SHP77 treated with DMSO at 0.1 percent for 48 hours (cell line): ENCODE measurements around the gene CXCR2.
"Not testable (repeated sequence)": the region's sequence is repeated elsewhere in the genome, so short reads cannot be mapped to it uniquely, and the experiment has no call there.

Experiments used
- DNase-seq: peaks from one replicate; lab custom pipeline; 2025; lab: John Stamatoyannopoulos, UW

Gene CXCR2

DNA sequence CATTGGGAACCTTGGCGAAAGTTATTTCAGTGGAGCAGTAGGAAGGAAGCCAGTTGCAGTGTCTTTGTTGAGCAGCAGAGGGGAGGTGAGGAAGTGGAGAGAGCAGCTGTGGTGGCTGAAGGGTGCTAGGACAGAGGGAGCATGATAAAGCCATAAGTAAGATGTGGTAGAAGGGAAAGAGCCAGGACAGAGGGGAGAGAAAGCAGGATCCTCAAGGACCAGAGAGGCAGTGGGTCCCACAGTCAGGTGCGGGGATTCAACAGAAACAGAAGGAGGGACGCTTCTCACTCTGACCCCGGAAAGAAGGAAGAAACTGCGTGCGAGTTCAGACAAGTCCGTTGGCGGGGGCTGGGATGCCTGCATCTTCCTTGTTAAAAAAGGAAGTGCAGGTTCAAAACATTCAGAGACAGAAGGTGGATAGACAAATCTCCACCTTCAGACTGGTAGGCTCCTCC is at the start of gene CXCR2:
Gene CXCR2 (plus strand): TSS at position 403 of the 455 bp plus-strand sequence. CDS start 8,774 bp downstream, outside the sequence.
- no peak for DNase-seq

DNA sequence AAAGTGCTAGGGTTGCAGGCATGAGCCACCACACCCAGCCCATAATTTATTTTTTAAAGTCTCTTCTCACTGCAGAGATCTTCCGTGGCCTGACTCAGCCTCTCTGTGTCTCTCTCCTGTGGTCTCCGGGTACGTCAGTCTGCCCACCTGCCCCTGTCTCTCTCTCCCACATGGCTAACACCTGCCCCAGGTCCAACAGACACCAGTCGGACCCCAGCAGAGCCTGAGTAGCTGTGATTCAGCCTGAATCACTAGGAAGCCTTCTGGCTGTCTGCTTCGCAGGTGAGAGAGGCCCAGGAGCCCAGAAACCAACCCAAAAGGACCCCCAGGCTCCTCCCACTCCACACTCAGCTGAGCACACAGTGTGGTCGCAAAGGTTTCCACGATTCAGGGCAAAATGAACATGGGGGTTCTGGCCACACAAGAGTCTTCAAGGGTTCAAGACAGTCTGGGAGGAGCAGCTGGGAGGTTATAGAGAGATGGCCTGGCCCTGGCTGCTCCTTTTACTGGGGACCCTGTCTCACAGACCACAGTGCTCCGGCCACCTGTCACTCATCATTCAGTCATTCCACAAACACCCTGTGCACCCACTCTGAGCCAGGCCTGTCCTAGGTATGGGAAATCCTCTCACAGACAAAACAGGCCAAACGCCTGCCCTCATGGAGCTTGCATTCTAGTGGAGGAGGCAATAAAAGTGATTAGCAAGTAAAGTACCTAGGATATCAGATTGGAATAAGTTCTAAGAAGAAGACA is 48.2 kb upstream of the CXCR2 start:
- no peak for DNase-seq

DNA sequence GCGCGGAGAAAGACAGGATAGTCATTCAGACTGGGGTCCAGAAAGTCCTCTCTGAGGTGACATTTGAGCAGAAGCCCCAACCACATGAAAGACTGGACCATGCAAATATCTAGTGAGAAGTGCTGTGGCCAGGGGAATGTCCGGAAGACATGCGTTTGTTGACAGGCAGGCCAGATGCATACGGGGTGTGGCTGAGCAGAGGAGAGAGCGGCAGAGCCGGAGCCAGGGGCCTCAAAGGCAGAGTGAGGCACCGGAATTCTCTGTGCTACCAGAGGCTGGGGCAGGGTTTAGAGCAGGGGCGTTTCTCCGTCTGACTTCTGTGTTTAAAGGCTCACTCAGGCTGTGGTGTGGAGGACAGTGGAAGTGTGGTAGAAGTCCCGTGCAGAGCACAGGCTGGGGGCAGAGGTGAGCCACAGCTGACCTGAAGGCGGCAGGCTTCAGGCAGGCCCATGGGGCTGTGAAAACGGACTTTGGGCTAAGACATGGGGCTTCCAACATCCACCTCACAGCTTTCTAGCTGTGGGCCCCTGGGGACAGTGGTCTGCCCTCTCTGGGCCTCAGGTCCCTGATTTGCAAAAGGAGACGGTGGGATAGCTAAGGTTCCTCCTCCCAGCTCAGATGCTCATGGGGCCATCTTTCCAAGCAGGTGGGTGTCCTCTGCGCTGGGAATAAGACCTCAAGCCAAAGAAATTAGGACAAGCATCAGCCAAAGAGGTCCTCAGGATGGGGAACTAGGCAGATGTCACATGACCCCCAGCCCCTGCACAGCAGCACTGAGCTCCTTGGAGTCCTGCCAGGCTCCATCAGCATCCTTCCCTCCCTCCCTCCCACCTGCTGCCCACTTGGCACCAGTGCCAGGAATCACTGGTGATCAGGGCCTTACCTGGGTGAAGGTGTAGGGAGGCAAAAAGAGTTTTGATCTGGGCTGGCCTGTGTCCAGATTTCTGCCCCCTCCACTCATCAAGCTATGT is 45.6 kb upstream of the CXCR2 start:
- DNase-seq = no peak

DNA sequence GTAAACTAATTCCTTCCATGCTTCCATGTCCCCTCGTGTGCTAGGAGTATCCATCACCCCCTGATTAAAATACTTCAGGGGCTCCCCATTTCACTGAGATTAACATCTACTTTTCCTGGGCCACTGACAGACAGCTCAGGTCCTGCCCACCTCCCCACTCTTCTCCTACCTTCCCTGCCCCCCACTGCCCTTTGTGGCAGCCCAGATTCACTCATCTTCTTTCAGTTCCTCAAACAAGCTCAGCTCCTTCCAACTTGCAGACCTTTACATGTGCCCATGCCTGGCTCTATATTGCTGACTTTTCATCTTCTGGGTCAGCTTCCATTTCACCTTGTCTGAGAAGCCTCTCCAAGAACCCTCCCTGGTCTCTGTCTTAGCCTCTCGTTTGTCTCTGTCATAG is 44.8 kb upstream of the CXCR2 start:
- DNase-seq = no peak

DNA sequence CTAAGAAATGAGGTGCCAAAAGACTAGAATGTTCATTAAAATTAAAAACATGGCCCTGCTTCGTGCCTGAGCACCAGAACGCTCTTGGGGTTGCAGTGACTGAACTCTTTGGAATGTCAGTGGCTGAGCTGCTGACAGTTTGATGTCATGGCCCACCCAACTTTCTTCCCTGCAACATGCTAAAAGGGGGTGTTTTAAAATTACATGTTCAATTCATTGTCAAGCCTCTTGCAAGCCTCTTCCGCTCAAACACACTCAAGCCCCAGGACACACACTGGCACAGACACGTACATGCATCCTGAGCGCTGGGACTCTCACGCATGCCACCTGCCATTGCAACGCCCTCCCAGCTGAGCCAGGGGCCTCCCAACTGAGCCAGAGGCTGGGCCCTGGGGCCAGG is 44.1 kb upstream of the CXCR2 start:
- no peak for DNase-seq

DNA sequence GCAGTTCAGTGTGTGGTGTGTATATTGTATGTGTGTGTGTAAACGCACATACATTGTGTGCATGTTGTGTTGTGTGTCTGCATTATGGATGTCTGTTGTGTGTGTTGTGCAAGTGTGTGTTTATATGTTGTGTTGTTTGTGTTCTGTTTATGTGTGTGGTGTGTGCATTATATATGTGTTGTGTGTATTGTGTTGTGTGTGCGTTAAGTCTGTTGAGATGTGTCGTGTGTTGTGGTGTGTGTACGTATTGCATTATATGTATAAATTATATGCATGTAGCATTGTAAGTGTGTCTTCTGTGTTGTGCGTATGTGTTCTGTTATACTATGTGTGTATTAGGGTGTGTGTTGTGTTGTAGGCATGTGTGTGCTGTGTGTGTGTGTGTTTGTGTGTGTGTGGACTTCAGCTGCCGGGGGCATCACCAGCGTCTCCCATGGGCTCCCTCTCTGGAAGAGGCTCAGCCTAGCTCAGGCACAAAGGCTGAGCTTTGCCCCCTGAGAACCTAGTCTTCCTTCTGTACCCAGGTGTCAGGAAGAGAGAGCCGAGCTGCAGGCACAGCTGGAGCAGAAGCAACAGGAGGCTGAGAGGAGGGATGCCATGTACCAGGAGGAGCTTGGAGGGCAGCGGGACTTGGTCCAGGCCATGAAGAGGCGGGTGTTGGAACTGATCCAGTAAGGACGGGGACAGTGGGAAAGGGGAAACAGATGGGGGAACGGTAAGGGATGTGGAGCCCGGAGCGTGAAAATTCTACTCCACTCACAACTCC is 43.1 kb upstream of the CXCR2 start:
- DNase-seq = no peak

DNA sequence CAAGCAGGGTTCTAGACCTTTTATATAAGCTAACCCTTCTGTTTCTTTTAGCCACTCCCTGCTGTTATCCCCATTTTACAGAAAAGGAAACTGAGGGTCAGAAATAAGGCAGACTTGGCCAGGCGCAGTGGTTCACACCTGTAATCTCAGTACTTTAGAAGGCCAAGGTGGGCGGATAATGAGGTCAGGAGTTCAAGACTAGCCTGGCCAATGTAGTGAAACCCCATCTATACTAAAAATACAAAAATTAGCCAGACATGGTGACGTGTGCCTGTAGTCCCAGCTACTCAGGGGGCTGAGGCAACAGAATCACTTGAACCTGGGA is 42.5 kb upstream of the CXCR2 start:
- no peak for DNase-seq

DNA sequence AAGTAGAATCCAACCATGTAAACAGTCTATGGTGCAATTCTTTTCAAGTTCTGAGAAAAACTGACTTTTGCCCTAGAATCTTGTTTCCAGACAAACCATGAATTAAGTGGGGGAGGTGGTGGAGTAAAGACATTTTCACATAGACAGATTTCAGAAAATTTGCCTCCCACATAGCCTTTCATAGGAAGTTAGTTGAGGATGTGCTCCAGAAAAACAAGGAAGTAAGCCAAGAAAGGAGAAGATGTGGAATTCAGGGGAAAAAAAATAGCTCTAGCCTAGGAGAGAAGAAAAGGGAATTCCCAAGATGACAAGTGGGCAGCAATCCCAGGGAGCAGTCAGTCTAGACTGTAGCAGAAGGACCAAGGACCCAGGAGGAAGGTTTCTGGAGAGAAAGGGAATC is 39.4 kb upstream of the CXCR2 start:
- DNase-seq = no peak

DNA sequence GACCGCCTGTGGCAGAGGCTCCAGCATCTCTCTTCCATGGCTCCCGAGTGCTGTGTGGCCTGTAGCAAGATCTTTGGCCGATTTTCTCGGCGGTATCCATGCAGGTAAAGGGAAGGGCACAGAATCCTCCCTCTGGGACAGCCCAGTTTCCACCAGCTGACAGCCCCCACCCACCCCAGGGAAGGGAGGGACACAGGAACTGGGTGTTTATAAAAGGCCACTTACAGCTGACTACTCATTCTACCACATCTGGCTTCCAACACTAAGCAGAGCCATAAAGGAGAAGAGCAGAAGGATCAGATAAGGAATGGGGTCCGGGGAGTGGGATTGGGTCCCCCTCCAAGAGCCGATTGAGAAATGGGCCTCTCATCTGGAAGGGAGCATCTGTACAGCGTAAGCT is 36.6 kb upstream of the CXCR2 start:
- DNase-seq = no peak

DNA sequence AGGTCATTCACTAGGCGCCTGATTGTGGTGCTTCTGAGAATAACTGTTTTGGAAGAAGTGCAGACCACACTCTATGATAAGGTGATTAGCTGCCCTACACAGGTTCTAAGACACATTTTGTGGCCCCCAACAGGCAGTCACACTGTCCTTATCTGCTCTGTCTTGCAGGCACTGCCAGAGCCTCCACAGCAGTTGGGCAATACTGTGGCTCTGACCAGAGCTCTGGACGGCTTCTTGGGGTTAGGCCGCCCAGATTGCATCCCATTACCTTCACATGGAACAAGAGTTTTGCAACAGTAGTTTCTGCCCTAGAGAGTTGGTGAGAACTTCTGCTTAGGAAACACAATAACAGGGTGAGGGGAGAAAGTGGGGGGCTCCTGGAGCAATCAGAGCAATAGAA is 34.1 kb upstream of the CXCR2 start:
- DNase-seq = no peak

DNA sequence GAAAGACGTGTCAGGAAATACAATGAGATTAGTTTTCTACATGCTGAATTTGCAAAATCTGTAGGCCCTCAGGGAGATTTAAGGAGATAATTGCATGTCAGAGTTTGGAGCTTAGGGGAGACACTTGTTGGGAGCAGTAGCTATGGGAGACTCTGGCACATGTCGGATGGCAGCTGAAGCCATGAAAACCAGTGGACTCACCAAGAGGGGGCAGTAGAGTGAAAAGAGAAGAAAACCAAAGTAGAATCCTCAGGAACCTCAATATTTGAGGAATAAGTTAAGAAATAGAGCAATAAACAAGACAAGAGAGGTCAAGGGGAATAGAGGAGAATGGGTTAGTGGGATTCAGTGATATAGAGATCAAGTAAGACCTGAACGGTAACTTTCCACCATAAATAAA is 31.9 kb upstream of the CXCR2 start:
- no peak for DNase-seq

DNA sequence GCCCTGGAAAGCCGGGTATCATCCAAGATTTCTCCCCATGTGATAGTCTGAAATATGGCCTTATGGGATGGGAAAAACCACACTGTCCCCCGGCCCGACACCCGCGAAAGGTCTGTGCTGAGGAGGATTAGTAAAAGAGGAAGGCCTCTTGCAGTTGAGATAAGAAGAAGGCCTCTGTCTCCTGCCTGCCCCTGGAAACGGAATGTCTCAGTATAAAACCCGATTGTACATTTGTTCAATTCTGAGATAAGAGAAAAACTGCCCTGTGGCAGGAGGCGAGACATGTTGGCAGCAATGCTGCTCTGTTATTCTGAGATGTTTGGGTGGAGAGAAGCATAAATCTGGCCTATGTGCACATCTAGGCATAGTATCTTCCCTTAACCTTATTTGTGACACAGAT is 30.0 kb upstream of the CXCR2 start:
- no peak for DNase-seq

DNA sequence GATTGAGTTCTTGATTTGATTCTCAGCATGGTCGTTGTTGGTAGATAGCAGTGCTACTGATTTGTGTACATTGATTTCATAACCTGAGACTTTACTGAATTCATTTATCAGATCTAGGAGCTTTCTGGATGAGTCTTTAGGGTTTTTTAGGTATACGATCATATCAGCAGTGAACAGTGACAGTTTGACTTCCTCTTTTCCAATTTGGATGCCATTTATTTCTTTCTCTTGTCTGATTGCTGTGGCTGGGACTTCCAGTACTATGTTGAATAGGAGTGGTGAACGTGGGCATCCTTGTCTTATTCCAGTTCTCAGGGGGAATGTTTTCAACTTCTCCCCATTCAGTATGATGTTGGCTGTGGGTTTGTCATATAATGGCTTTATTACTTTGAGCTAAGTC is 27.9 kb upstream of the CXCR2 start:
- DNase-seq = no peak

DNA sequence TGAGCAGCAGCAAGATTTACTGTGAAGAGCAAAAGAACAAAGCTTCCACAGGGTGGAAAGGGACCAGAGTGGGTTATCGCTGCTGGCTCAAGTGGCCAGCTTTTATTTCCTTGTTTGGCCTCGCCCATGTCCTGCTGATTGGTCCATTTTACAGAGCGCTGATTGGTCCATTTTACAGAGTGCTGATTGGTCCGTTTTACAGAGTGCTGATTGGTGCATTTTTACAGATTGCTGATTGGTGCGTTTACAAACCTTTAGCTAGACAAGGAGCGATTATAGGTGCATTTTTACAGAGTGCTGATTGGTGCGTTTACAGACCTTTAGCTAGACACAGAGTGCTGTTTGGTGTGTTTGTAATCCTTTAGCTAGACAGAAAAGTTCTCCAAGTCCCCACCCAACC is 17.0 kb upstream of the CXCR2 start:
- not testable (repeated sequence) for DNase-seq

DNA sequence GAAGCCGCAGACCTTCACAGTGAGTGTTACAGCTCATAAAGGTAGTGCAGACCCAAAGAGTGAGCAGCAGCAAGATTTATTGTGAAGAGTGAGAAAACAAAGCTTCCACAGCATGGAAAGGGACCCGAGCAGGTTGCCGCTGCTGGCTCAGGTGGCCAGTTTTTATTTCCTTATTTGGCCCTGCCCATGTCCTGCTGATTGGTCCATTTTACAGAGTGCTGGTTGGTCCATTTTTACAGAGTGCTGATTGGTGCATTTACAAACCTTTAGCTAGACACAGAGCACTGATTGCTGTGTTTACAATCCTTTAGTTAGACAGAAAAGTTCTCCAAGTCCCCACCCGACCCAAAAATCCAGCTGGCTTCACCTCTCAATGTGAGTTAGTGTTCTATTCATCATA is 4.0 kb upstream of the CXCR2 start:
- not testable (repeated sequence) for DNase-seq

DNA sequence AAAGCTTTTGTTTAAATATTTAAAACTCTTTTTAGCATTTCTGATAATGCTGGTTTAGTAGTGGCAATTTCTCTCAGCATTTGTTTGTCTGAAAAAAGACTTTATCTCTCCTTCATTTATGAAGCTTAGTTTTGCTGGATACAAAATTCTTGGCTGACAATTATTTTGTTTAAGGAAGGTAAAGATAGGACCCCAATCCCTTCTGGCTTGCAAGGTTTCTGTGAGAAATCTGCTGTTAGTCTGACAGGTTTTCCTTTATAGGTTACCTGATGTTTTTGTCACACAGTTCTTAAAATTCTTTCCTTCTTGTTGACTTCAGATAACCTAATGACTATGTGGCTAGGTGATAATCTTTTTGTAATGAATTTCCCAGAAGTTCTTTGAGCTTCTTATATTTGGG is 3.5 kb upstream of the CXCR2 start:
- DNase-seq = not testable (repeated sequence)

DNA sequence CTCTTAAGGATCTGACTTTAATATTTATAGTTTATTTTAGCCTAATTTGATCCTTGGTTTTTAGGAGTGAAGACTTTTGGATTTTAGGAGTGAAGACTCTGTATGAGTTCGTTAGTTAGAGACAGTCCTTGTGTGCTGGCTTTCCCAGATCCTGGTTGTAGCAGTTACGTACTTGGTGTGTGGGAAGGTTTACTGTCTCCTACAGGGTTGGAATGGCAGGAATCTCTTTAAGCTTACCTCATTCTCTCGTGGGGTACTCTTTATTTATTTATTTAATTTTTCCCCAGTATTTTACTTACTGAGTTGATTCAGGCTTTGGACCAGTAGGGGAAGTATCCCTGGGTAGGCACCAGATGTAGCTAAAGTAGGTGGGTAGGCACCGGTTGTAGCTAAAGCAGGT is 1.8 kb upstream of the CXCR2 start:
- no peak for DNase-seq

DNA sequence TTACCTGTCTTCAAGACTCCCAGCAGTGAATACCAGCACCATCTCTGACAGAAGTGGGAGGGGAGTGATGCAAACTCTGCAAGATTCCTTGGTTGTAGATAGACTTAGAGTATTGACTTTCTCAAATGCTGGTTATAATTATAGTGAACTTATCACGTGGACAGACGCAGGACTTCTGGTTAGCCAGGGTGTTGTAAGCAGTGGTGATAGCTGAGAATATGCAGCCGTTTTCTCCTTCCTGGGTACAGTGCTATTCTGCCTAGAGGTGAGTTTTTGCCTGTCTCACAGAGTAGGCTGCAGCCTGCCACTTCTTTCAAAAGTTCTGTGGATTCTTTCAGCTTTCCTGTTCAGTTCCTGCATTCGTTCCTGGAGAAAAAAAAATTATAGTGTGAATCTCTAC is 733 bp upstream of the CXCR2 start:
- DNase-seq = no peak

DNA sequence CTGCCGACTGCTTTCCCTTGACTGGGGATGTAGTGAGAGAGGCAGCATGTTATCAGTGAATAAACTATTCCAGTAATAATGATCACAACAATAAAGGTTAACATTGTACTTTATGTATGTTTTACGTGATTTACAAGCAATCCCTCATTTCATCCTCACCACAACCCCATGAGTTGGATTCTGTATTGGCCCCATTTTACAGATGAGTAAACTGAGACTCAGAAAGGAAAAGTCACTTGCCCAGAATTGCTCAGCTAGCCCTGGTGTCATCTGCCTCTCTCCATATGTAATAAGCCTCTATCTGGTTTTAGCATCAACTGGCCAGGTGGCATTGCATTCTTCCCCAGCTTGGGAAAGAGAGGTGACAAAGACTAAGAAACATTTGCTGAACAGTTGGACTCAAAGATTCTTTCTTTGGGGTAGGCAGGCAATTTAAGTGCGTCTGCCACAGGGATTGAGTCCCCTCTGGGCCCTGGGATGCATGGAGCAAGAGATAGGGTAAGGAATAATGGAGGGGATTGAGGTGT is 2.2 kb downstream of the CXCR2 start:
- no peak for DNase-seq

DNA sequence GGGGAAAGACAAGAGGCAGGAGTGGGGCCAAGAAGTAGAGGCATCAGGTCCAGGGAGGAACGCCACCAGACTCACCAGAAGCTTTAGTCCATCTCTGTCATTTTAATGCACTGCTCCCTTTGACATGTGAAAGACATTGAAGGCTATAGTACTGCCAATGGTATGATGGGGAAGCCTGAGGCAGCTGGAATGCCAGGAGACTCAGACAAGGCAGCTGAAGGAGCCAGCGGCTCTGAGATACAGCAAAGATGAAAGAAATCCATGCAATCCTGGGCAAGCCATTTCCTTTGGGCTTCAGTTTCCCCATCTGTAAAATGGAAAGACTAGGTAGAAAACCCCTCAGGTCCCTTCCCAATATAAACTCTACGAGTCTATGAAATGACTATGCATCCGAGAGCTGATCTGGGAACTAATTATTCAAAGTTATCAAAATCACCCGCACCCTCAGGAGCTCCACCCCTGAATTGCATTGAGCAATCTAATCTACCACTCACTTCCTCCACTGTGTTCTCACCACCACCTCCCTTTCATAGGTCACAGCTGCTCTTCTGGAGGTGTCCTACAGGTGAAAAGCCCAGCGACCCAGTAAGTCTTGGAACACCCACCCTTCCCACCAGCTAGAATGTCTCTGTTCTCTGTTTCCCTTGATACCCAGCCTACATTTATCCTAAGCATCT is 3.1 kb downstream of the CXCR2 start:
- no peak for DNase-seq

DNA sequence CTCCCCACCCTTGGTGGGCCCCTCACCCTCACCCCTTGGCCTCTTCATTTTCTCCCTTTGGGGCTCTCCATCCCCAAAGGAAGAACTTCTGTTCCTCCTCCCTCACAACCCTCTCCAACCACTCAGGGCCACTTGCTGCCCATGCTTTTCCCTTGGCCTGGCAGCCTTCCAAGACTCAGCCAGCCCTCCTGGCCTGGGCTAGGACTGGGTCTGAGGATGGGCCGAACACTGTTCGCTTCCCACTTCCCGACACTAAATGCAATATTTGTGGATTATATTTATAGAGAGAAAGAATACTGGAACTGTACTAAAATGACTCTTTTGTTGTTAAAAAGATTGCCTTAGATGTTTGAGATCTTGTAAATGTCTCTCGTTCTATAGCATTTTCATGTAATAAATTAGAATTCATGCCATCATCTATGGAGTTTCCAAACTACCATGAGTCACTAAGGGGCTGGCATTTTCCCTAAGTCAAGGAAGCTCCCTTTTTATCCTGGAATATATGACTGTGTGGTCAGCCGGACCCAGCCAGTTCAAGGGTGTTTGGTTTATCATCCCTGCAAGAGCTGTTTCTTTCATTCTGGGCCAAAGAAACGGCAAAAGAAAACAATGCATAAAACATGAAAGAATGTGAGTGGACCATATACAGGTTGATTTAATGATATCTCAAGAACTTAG is 3.8 kb downstream of the CXCR2 start:
- no peak for DNase-seq
